HepG2 (cell line): Measurements from ENCODE around the gene NRL. TPM values are rescaled to one million over a fixed set of nuclear protein-coding genes. Genes with fewer than 3 reads are reported as not detected.

Experiments used
- CBX2 ChIP-seq, 2 experiments: fragments of 200-600 bp in 1 of 2; sonication (generic); formaldehyde crosslinking in 1 of 2; IDR thresholded peaks; 2 replicates each; pipeline versions ENCODE4 v1.7.0 to v1.8.1; 2018 to 2022; ENCODE audit warnings: low read depth in 2 of 2, low read length in 1 of 2, mild to moderate bottlenecking in 1 of 2, missing genetic modification reagents in 1 of 2
- HIC2 ChIP-seq: sonication (generic); formaldehyde crosslinking; IDR thresholded peaks from 2 replicates; pipeline ENCODE4 v1.9.0; 2022; ENCODE audit warnings: low read depth, missing genetic modification reagents
- HMG20B ChIP-seq: conservative IDR thresholded peaks from 2 replicates; pipeline ENCODE4 v1.6.1; 2016; ENCODE audit warnings: missing genetic modification reagents, missing compliant biosample characterization
- MYNN ChIP-seq: sonication (generic); formaldehyde crosslinking; IDR thresholded peaks from 2 replicates; pipeline ENCODE4 v1.4.0; 2020; ENCODE audit warnings: mild to moderate bottlenecking, low read depth, missing genetic modification reagents
- SP1 ChIP-seq, 2 experiments: fragments of 450-650 bp in 1 of 2; sonication (generic) in 1 of 2; formaldehyde crosslinking in 1 of 2; IDR thresholded peaks; 2 replicates each; pipeline versions ENCODE4 v1.4.0 to v1.6.1; 2016 to 2020; ENCODE audit warnings: missing genetic modification reagents in 1 of 2
- ZBTB20 ChIP-seq: sonication (generic); formaldehyde crosslinking; IDR thresholded peaks from 2 replicates; pipeline ENCODE4 v1.8.1; 2023; ENCODE audit warnings: missing genetic modification reagents, low read depth, mild to moderate bottlenecking, borderline replicate concordance
- ZBTB26 ChIP-seq: IDR thresholded peaks from 2 replicates; pipeline ENCODE4 v1.6.1; 2016; ENCODE audit warnings: missing compliant biosample characterization, missing genetic modification reagents, borderline replicate concordance
- ZNF235 ChIP-seq: sonication (generic); formaldehyde crosslinking; IDR thresholded peaks from 2 replicates; pipeline ENCODE4 v1.8.1; 2023; ENCODE audit warnings: mild to moderate bottlenecking, missing genetic modification reagents, borderline replicate concordance
- ZNF430 ChIP-seq: sonication (generic); formaldehyde crosslinking; IDR thresholded peaks from 2 replicates; pipeline ENCODE4 v1.9.0; 2021; ENCODE audit warnings: mild to moderate bottlenecking, missing genetic modification reagents
- ZNF589 ChIP-seq: sonication (generic); formaldehyde crosslinking; conservative IDR thresholded peaks from 2 replicates; pipeline ENCODE4 v1.8.0; 2022; ENCODE audit warnings: mild to moderate bottlenecking, moderate library complexity, missing genetic modification reagents
- ZNF652 ChIP-seq: IDR thresholded peaks from 2 replicates; pipeline ENCODE4 v1.6.1; 2016; ENCODE audit warnings: low read depth, borderline replicate concordance
- ZNF773 ChIP-seq: sonication (generic); formaldehyde crosslinking; IDR thresholded peaks from 2 replicates; pipeline ENCODE4 v1.4.0; 2020; ENCODE audit warnings: missing genetic modification reagents, borderline replicate concordance
- ZSCAN12 ChIP-seq: sonication (generic); formaldehyde crosslinking; IDR thresholded peaks from 2 replicates; pipeline ENCODE4 v1.9.0; 2021; ENCODE audit warnings: mild to moderate bottlenecking, missing genetic modification reagents
- polyA plus RNA-seq, 8 experiments: library from polyadenylated mRNA; depleted of rRNA in 3 of 8; stranded (reverse) in 7 of 8; unstranded in 1 of 8; fragments of >200 nt; fragmentation: Illumina TruSeq in 4 of 8; extraction: Trizol in 4 of 8; gene quantifications; 2 replicates each; pipeline versions ENCODE4 v1.2.1 to v1.2.3, GENCODE V29; 2011 to 2016; ENCODE audit warnings: low read depth in 4 of 8, missing spikeins in 1 of 8, mixed read lengths in 1 of 8; ENCODE audit not compliant: insufficient read depth in 1 of 8
- total RNA-seq, 5 experiments: library from RNA; depleted of rRNA; stranded (reverse); fragments of >200 nt; fragmentation: Illumina TruSeq; extraction: Trizol; gene quantifications; 2 replicates each; pipeline ENCODE4 v1.2.3, GENCODE V29; 2016; ENCODE audit warnings: low read depth in 1 of 5
- TF ChIP-seq, protein P1 (sequence below): sonication (generic); formaldehyde crosslinking; IDR thresholded peaks from 2 replicates; pipeline ENCODE4 v1.5.0; 2020; ENCODE audit warnings: missing genetic modification reagents
- TF ChIP-seq, protein P2 (sequence below): sonication (generic); formaldehyde crosslinking; IDR thresholded peaks from 2 replicates; pipeline ENCODE4 v1.5.0; 2020; ENCODE audit warnings: mild to moderate bottlenecking, missing genetic modification reagents, borderline replicate concordance
- TF ChIP-seq, protein P3 (sequence below): sonication (generic); formaldehyde crosslinking; IDR thresholded peaks from 2 replicates; pipeline ENCODE4 v1.5.0; 2020; ENCODE audit warnings: missing genetic modification reagents
- TF ChIP-seq, protein P4 (sequence below): sonication (generic); formaldehyde crosslinking; IDR thresholded peaks from 2 replicates; pipeline ENCODE4 v1.8.1; 2022; ENCODE audit warnings: mild to moderate bottlenecking, missing genetic modification reagents

The NRL gene
- total and polyA plus RNA-seq, 2 of the 13 experiments (the other 11 are each of a cell fraction or from before 2014, with no cell fraction given), result 2.5 to 4.7 TPM

- TF ChIP-seq, protein P1, sequence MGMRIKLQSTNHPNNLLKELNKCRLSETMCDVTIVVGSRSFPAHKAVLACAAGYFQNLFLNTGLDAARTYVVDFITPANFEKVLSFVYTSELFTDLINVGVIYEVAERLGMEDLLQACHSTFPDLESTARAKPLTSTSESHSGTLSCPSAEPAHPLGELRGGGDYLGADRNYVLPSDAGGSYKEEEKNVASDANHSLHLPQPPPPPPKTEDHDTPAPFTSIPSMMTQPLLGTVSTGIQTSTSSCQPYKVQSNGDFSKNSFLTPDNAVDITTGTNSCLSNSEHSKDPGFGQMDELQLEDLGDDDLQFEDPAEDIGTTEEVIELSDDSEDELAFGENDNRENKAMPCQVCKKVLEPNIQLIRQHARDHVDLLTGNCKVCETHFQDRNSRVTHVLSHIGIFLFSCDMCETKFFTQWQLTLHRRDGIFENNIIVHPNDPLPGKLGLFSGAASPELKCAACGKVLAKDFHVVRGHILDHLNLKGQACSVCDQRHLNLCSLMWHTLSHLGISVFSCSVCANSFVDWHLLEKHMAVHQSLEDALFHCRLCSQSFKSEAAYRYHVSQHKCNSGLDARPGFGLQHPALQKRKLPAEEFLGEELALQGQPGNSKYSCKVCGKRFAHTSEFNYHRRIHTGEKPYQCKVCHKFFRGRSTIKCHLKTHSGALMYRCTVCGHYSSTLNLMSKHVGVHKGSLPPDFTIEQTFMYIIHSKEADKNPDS (CRISPR knock-in tag), result 0 out of 2 replicates have a peak, but pooled peaks have one; percentile 27
- TF ChIP-seq HIC2 (CRISPR knock-in tag), result no peak
- TF ChIP-seq, protein P2, sequence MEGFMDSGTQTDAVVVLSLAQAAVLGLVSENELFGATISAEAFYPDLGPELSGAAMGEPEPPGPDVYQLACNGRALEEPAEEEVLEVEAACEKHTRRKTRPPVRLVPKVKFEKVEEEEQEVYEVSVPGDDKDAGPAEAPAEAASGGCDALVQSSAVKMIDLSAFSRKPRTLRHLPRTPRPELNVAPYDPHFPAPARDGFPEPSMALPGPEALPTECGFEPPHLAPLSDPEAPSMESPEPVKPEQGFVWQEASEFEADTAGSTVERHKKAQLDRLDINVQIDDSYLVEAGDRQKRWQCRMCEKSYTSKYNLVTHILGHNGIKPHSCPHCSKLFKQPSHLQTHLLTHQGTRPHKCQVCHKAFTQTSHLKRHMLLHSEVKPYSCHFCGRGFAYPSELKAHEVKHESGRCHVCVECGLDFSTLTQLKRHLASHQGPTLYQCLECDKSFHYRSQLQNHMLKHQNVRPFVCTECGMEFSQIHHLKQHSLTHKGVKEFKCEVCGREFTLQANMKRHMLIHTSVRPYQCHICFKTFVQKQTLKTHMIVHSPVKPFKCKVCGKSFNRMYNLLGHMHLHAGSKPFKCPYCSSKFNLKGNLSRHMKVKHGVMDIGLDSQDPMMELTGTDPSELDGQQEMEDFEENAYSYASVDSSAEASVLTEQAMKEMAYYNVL (CRISPR knock-in tag), result no peak
- TF ChIP-seq ZNF773 (CRISPR knock-in tag), result 0 out of 2 replicates have a peak, but pooled peaks have one; percentile 39
- TF ChIP-seq CBX2 (IDR thresholded peaks at IDR 0.05; ENCODE audit: low read depth, low read length), result no peak
- no peak for TF ChIP-seq CBX2 (CRISPR knock-in tag; IDR thresholded peaks at IDR 0.05; ENCODE audit: low read depth)
- TF ChIP-seq, protein P3, sequence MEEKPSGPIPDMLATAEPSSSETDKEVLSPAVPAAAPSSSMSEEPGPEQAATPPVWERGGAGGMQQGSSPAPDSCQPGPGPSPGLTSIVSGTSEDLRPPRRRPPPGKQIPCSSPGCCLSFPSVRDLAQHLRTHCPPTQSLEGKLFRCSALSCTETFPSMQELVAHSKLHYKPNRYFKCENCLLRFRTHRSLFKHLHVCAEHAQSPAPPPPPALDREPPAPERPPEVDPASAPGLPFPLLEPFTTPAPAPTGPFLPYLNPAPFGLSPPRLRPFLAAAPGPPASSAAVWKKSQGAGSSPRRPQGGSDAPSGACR (CRISPR knock-in tag), result no peak
- peak; percentile 73; the same call in 1 of the 2 replicates for TF ChIP-seq ZBTB20 (CRISPR knock-in tag)
- 0 out of 2 replicates have a peak, but pooled peaks have one; percentile 20 for TF ChIP-seq ZNF235
- no peak for TF ChIP-seq ZBTB26 (CRISPR knock-in tag)
- TF ChIP-seq, protein P4, sequence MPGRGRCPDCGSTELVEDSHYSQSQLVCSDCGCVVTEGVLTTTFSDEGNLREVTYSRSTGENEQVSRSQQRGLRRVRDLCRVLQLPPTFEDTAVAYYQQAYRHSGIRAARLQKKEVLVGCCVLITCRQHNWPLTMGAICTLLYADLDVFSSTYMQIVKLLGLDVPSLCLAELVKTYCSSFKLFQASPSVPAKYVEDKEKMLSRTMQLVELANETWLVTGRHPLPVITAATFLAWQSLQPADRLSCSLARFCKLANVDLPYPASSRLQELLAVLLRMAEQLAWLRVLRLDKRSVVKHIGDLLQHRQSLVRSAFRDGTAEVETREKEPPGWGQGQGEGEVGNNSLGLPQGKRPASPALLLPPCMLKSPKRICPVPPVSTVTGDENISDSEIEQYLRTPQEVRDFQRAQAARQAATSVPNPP (CRISPR knock-in tag), result no peak
- TF ChIP-seq ZNF430 (CRISPR knock-in tag), result peak; percentile 61; the same call in 1 of the 2 replicates
- no peak for TF ChIP-seq MYNN (CRISPR knock-in tag)
- no peak for TF ChIP-seq HMG20B (CRISPR knock-in tag)
- TF ChIP-seq ZNF589 (CRISPR knock-in tag), result no peak
- TF ChIP-seq ZNF652 (CRISPR knock-in tag), result no peak
- no peak for TF ChIP-seq ZSCAN12 (CRISPR knock-in tag)
- TF ChIP-seq SP1 (IDR thresholded peaks at IDR 0.05), result no peak
- no peak for TF ChIP-seq SP1 (CRISPR knock-in tag; IDR thresholded peaks at IDR 0.05)
These were observed 1.5 kb upstream of the NRL start (continued) for GRCh38 chr14:24116128-24116814.
